ENCODE measurements around the gene DHFR.

- TF ChIP-seq POLR2A (IDR thresholded peaks at IDR 0.05): no peak
- TF ChIP-seq CTCF (IDR thresholded peaks at IDR 0.05): no peak
These were observed 7.3 kb upstream of the DHFR start for GRCh38 chr5:80662108-80662507.
